Cardiac muscle cell (in vitro differentiated cells and primary cell): ENCODE measurements around the gene DHFR. TPM values are rescaled to one million over a fixed set of nuclear protein-coding genes. Genes with fewer than 3 reads are reported as not detected.

ENCODE experiments used
- DNase-seq, 2 donors: peaks; one replicate each; pipeline versions ENCODE4 v3.0.0 to v3.0.0-alpha.2; 2010 to 2017; ENCODE audit warnings: low read depth in 1 of 2, low spot score in 1 of 2
- H3K27ac ChIP-seq: fragments of 200-600 bp; sonication (generic); 2 replicates; pipeline ENCODE4 v1.5.1; 2016
- H3K27me3 ChIP-seq: fragments of 200-600 bp; sonication (generic); 2 replicates; pipeline ENCODE4 v1.6.0; 2016; ENCODE audit warnings: control low read depth
- H3K36me3 ChIP-seq: fragments of 200-600 bp; sonication (generic); 2 replicates; pipeline ENCODE4 v1.5.1; 2016; ENCODE audit warnings: control low read depth
- H3K4me1 ChIP-seq: fragments of 200-600 bp; sonication (generic); 2 replicates; pipeline ENCODE4 v1.8.1; 2017; ENCODE audit warnings: low read depth, mild to moderate bottlenecking, mixed run types
- H3K4me3 ChIP-seq: fragments of 200-600 bp; sonication (generic); 2 replicates; pipeline ENCODE4 v1.5.1; 2016; ENCODE audit warnings: mild to moderate bottlenecking
- H3K9me3 ChIP-seq: fragments of 200-600 bp; sonication (generic); 2 replicates; pipeline ENCODE4 v1.5.1; 2017; ENCODE audit warnings: low read depth, mild to moderate bottlenecking, control low read depth
- CTCF ChIP-seq: IDR thresholded peaks from 2 replicates; pipeline ENCODE4 v1.5.1; 2012; ENCODE audit warnings: low read depth, mild to moderate bottlenecking, low read length
- polyA plus RNA-seq: library from polyadenylated mRNA; unstranded; fragments of >200 nt; fragmentation: Nextera tagmentation; extraction: Ambion mirVana; gene quantifications from 2 replicates; pipeline ENCODE4 v1.2.1, GENCODE V29; 2016
- total RNA-seq: library from RNA; depleted of rRNA; stranded (reverse); fragments of >200 nt; gene quantifications from 2 replicates; pipeline ENCODE4 v1.2.3, GENCODE V29; 2016

Gene DHFR
- 41.7 and 53.9 TPM in 2 replicates for total RNA-seq
- polyA plus RNA-seq = 34.4 and 37.3 TPM in 2 replicates

GRCh38 chr5:80654391-80655230 is at the start of gene DHFR, which contains the start of gene MSH3:
Gene DHFR (minus strand): TSS chr5:80654983. CDS start chr5:80654489, 494 bp downstream.
Gene MSH3 (plus strand): TSS chr5:80654652. CDS start chr5:80654728, 76 bp downstream.
- peak; percentile 90 to 92 for DNase-seq
- no peak for TF ChIP-seq CTCF
- H3K36me3 ChIP-seq = peaks cover 9% of the 10 kb centered on the region
- H3K4me1 ChIP-seq = peaks cover 15% of the 10 kb centered on the region
- no peaks in the 10 kb centered on the region for H3K27me3 ChIP-seq
- H3K4me3 ChIP-seq = peak within 1 kb of the TSS; percentile 96
- H3K27ac ChIP-seq = peak within 1 kb of the TSS; percentile 93
- no peaks in the 10 kb centered on the region for H3K9me3 ChIP-seq

- no peak for TF ChIP-seq CTCF
- no peak for DNase-seq
- no peaks in the 10 kb centered on the region for H3K27me3 ChIP-seq
- no peak overlapping the region for H3K27ac ChIP-seq
- H3K9me3 ChIP-seq = no peaks in the 10 kb centered on the region
- peaks cover 6% of the 10 kb centered on the region for H3K36me3 ChIP-seq
- no peak overlapping the region for H3K4me3 ChIP-seq
- no peaks in the 10 kb centered on the region for H3K4me1 ChIP-seq
Measured at GRCh38 chr5:80704221-80704620, 49.4 kb upstream of the DHFR start.

GRCh38 chr5:80703747-80704146 is 49.0 kb upstream of the DHFR start:
- H3K36me3 ChIP-seq = peaks cover 6% of the 10 kb centered on the region
- H3K4me3 ChIP-seq = no peak overlapping the region
- H3K4me1 ChIP-seq = no peaks in the 10 kb centered on the region
- DNase-seq = peak in 1 of 2 donors; percentile 37
- no peak overlapping the region for H3K27ac ChIP-seq
- TF ChIP-seq CTCF = no peak
- no peaks in the 10 kb centered on the region for H3K27me3 ChIP-seq
- H3K9me3 ChIP-seq = no peaks in the 10 kb centered on the region

GRCh38 chr5:80703291-80703690 is 48.5 kb upstream of the DHFR start:
- DNase-seq = no peak
- no peak overlapping the region for H3K27ac ChIP-seq

GRCh38 chr5:80701597-80701996 is 46.8 kb upstream of the DHFR start:
- TF ChIP-seq CTCF = no peak

More at GRCh38 chr5:80703291-80703690, 48.5 kb upstream of the DHFR start:
- no peak overlapping the region for H3K4me3 ChIP-seq
- H3K4me1 ChIP-seq = no peaks in the 10 kb centered on the region
- H3K27me3 ChIP-seq = no peaks in the 10 kb centered on the region
- H3K9me3 ChIP-seq = no peaks in the 10 kb centered on the region
- TF ChIP-seq CTCF = no peak
- peaks cover 6% of the 10 kb centered on the region for H3K36me3 ChIP-seq

More at GRCh38 chr5:80701597-80701996, 46.8 kb upstream of the DHFR start:
- Histone ChIP-seq H3K27ac (no peak overlapping the region), H3K27me3 (no peaks in the 10 kb centered on the region), H3K36me3 (peaks cover 6% of the 10 kb centered on the region), H3K4me3 (no peak overlapping the region), H3K4me1 (no peaks in the 10 kb centered on the region), H3K9me3 (no peaks in the 10 kb centered on the region)
- peak in 1 of 2 donors; percentile 11 for DNase-seq
